ENCODE results near the gene BRI3.

- TF ChIP-seq CTCF (IDR thresholded peaks at IDR 0.05) (no peak), POLR2A (IDR thresholded peaks at IDR 0.05) (no peak)
Measured at GRCh38 chr7:98244871-98245270, 36.6 kb upstream of the BRI3 start.
